Measurements from ENCODE around the gene RASA3.

DNA sequence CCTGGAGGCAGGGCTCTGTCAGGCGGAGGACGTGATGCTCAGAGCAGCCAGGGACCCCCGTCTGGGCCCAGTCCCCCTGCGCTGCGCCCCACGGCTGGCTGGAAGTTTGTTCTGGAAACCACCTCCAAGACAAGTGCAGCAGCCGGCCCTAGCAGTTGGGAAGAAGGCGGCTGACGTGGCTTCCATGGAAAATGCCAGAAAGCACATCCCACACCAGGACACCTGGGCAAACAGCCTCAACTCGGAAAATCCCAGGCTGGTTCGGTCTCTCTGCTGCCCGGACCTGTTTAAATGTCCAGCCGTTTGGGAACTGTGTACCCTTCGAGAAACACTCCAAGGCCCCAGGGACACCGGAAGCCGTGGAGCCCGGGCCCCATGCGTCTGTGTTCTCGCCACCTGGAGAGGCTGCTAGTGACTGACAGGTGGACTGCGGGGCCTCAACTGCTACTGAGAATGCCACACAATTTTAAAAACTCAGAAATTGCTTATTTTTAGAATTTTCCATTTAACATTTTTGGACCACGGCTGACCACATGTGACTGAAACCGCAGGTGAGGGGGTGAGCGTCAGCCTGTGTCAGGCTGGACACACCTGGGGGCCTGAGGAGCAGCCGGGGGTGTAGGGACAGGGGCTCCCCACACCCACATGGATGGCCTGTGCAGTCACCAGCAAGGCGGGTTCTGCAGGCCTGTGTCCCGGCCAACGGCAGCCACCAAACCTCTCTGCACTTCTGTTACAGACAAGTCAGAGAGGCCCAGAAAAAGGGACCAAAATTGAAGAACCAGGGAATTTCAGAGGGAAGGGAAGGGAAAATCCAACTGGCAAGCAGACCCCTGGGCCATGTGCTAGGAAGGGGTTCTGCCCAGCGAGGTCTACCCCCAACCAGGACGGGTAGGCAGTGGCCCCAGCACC is 31.7 kb downstream of the RASA3 start:
- TF ChIP-seq, protein P1, sequence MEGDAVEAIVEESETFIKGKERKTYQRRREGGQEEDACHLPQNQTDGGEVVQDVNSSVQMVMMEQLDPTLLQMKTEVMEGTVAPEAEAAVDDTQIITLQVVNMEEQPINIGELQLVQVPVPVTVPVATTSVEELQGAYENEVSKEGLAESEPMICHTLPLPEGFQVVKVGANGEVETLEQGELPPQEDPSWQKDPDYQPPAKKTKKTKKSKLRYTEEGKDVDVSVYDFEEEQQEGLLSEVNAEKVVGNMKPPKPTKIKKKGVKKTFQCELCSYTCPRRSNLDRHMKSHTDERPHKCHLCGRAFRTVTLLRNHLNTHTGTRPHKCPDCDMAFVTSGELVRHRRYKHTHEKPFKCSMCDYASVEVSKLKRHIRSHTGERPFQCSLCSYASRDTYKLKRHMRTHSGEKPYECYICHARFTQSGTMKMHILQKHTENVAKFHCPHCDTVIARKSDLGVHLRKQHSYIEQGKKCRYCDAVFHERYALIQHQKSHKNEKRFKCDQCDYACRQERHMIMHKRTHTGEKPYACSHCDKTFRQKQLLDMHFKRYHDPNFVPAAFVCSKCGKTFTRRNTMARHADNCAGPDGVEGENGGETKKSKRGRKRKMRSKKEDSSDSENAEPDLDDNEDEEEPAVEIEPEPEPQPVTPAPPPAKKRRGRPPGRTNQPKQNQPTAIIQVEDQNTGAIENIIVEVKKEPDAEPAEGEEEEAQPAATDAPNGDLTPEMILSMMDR (IDR thresholded peaks at IDR 0.05): no peak
- TF ChIP-seq POLR2AphosphoS5 (IDR thresholded peaks at IDR 0.05) (no peak), POLR2A (IDR thresholded peaks at IDR 0.05) (no peak)

All from transverse colon (tissue), 4 donors.